OCI-LY3 (cell line): ENCODE measurements around the gene ADAMTS6.

ENCODE experiments used
- CTCF ChIP-seq: fragments of 200-600, 300-600 bp; sonication (generic); IDR thresholded peaks from 2 replicates; pipeline ENCODE4 v1.5.1; 2014; ENCODE audit warnings: antibody characterized with exemption, low read length, low read depth
- EZH2phosphoT487 ChIP-seq: fragments of 200-600 bp; shearing (Covaris generic); IDR thresholded peaks from 2 replicates; pipeline ENCODE4 v1.6.1; 2018; ENCODE audit warnings: antibody characterized with exemption, mixed run types, low read depth

DNA sequence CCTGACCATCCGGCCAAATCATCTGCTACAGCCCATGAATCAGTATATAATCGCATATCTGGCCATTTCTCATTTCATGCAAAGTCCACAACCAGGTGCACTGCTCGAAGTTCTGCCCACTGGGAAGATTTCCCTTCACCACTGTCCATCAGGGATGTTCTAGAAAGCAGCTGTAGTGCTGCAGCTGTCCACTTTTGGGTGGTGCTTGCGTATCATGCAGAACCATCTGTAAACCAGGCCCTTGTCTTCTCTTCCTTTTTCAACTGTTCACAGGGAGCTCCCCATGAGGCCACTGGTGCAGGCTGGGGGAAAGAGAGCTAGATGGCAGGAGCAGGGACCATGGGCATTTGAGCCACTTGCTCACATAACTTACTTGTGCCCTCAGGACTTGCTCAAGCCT, 7.4 kb upstream of the ADAMTS6 start:
- TF ChIP-seq CTCF = no peak
- TF ChIP-seq EZH2phosphoT487 = no peak
